H1 (cell line): ENCODE data around the gene TOP3A. TPM values are rescaled to one million over a fixed set of nuclear protein-coding genes. Genes with fewer than 3 reads are reported as not detected.

Experiments used
- BCL11A ChIP-seq, 2 experiments: IDR thresholded peaks; one replicate each; pipeline ENCODE4 v1.6.1; 2011; ENCODE audit warnings: low read depth in 2 of 2, low read length in 2 of 2, mild to moderate bottlenecking in 2 of 2
- TAF1 ChIP-seq: IDR thresholded peaks from 2 replicates; pipeline ENCODE4 v1.6.1; 2011; ENCODE audit warnings: mild to moderate bottlenecking, low read depth, low read length
- TCF12 ChIP-seq: IDR thresholded peaks from 2 replicates; pipeline ENCODE4 v1.6.1; 2011; ENCODE audit warnings: low read depth, mild to moderate bottlenecking, low read length
- polyA plus RNA-seq, 7 experiments: library from polyadenylated mRNA; depleted of rRNA in 3 of 7; stranded (reverse) in 5 of 7; unstranded in 2 of 7; fragments of >200 nt in 5 of 7; fragments of 200-250 nt in 2 of 7; gene quantifications; 1 replicate in 5 of 7; 2 replicates in 1 of 7; 4 replicates in 1 of 7; pipeline versions ENCODE4 v1.2.1 to v1.2.3, GENCODE V29; 2011 to 2013; ENCODE audit warnings: missing spikeins in 2 of 7, mixed read lengths in 2 of 7
- total RNA-seq: library from RNA; stranded (reverse); fragmentation: NEBNext Ultra II Directional; extraction: Animal tissue kit (Norgen Biotek cat#: 25700); gene quantifications from 2 replicates; pipeline ENCODE4 v1.2.1, GENCODE V29; 2021
- TF ChIP-seq, protein P1 (sequence below): IDR thresholded peaks from 2 replicates; pipeline ENCODE4 v1.6.1; 2012; ENCODE audit warnings: inconsistent platforms

TOP3A gene
- total and polyA plus RNA-seq, 2 of the 8 experiments (the other 6 are each of a cell fraction or from before 2014, with no cell fraction given) = 23.4 to 54.3 TPM

DNA sequence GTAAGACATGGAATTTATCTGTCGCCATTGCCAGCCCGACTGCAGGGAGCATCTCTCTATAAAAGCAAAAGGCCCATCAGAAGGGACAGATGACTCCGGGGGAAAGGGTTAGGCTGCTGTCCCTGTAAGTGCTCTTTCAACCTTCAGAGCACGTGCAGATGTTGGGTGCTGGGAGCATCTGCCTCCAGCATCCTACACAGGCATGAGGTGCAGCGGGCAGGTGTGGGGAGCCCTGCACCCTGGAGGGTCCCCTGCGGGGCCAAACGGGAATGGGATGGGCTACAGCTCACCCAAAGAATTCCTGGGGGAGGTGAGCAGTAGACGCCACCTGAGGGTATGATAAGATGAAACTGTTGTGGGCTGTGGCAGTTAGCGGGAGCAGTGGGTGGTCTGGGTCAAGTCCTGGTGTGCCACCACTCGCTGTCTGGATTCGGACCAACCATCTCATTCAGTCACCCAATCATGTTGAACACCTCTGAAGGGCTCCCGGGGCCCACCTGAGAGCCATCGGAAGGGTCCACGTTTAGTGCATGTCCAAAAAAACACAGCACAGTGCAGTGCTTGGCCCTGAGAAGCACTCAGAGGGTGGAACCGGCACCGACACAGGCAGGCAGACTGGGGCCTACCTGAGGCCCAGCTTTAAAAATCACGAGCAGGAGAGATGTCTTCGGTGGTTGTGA is 4.1 kb upstream of the TOP3A start (continued):
- TF ChIP-seq, protein P1, sequence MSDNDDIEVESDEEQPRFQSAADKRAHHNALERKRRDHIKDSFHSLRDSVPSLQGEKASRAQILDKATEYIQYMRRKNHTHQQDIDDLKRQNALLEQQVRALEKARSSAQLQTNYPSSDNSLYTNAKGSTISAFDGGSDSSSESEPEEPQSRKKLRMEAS = no peak
- TF ChIP-seq TCF12 (no peak), TAF1 (no peak), BCL11A (IDR thresholded peaks at IDR 0.05; ENCODE audit: low read depth in 2 of 2, low read length in 2 of 2) (no peak)
- TF ChIP-seq, all 59 proteins: peak for 0
